Prostate gland (tissue), 2 donors: ENCODE results near the gene SPTBN4.

Source experiments
- POLR2A ChIP-seq: fragments of 450-650 bp; IDR thresholded peaks from one replicate; pipeline ENCODE4 v1.6.1; 2016; ENCODE audit warnings: antibody characterized with exemption, mild to moderate bottlenecking
- TF ChIP-seq, protein P1 (sequence below), 4 experiments: fragments of 200-600 bp in 2 of 4; fragments of 450-650 bp in 2 of 4; sonication (generic) in 2 of 4; IDR thresholded peaks; 1 replicate in 3 of 4; 2 replicates in 1 of 4; pipeline ENCODE4 v1.5.1; 2016 to 2019; ENCODE audit warnings: antibody characterized with exemption in 4 of 4, mild to moderate bottlenecking in 2 of 4, moderate library complexity in 2 of 4

DNA sequence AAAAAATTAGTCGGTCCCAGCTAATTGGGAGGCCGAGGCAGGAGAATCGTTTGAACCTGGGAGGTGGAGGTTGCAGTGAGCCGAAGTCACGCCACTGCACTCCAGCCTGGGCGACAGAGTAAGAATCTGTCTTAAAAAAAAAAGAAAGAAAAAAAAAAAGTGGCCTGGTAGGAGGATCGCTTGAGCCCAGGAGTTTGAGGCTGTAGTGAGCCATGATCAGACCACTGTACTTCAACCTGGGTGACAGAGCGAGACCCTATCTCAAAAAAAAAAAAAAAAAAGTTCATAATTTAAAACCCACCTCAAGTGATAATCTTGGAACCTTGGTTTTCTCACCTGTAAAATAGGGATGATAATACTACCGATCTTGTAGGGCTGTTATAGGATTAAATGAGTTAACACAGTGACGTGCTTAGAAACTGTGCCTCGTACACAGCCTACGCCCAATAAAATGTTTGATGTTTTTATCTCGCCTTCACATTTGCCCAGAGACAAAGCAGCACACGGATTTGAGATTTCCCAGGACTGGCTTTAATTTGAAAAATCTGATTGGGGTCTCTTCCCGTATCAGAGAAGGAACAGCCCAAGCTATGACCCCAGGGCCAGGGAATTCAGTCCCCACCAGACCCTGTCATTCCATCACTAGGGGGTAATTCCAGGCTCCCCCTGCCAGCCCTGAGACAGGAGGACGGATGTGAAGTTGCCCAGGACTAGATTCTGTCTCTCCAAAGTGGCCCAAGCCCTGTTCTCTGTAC lies 44.6 kb upstream of the SPTBN4 start:
- TF ChIP-seq, protein P1, sequence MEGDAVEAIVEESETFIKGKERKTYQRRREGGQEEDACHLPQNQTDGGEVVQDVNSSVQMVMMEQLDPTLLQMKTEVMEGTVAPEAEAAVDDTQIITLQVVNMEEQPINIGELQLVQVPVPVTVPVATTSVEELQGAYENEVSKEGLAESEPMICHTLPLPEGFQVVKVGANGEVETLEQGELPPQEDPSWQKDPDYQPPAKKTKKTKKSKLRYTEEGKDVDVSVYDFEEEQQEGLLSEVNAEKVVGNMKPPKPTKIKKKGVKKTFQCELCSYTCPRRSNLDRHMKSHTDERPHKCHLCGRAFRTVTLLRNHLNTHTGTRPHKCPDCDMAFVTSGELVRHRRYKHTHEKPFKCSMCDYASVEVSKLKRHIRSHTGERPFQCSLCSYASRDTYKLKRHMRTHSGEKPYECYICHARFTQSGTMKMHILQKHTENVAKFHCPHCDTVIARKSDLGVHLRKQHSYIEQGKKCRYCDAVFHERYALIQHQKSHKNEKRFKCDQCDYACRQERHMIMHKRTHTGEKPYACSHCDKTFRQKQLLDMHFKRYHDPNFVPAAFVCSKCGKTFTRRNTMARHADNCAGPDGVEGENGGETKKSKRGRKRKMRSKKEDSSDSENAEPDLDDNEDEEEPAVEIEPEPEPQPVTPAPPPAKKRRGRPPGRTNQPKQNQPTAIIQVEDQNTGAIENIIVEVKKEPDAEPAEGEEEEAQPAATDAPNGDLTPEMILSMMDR (IDR thresholded peaks at IDR 0.05), result no peak
- TF ChIP-seq POLR2A, result no peak
